ENCODE measurements around the gene DYNAP.

The DYNAP gene

DNA sequence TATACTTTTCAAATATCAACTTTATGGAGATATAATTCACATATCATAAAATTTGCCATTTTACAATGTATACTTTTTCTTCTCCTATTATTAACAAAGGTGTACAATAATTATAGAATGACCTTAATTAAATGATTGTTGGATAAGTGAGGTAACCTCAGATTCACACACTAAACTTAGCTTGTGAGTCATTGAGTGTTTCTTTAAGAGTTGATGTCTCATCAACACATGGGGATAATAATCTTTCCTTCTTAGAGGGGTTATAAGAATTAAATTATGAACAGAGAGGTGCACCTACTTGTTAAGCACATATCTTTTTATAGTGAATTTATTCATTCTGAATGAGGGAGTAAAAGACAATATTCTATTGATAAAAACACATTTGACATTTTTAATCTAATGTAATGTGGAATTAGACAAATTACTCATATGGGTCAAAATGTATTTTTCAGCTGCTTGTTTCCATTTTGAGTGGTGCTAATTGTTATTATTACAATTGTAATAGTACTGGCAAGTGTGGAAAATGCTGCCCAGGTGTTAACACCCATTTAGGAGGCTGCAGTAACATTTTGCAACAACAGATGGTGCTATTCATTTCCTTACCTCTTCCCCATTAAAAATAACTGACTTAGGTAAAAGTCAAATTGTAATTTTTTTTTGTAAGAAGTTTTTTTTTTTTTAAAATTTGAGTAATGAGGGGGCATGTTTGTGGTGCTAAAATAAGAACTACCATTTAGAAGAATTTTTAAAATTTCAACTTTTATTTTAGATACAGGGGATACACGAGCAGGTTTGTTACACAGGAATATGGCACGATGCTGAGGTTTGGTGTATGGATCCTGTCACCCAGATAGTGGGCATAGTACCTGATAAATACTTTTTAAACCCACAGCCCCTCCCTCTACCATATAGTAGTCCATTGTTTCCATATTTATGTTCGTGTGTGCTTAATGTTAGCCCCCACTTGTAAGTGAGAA lies 32.1 kb upstream of the DYNAP start:
- DNase-seq: no peak
- peak; percentile 59 for TF ChIP-seq CTCF (IDR thresholded peaks at IDR 0.05; ENCODE audit: low read depth, low read length)
- H3K27me3 ChIP-seq (ENCODE audit: insufficient read depth, low read depth, severe bottlenecking): peaks cover 14% of the 10 kb centered on the region

GRCh38 chr18:54561706-54562267 lies 29.3 kb upstream of the DYNAP start:
- no peak for DNase-seq
- Histone ChIP-seq H3K27me3 (ENCODE audit: insufficient read depth, low read depth, severe bottlenecking) (peaks cover 23% of the 10 kb centered on the region), H3K27ac (no peak overlapping the region), H3K36me3 (no peaks in the 10 kb centered on the region), H3K4me3 (ENCODE audit: low read depth, low read length) (no peak overlapping the region), H3K9me3 (ENCODE audit: severe bottlenecking) (no peaks in the 10 kb centered on the region)
- TF ChIP-seq CTCF (IDR thresholded peaks at IDR 0.05; ENCODE audit: low read depth, low read length): no peak

More for the DNA sequence above, 32.1 kb upstream of the DYNAP start:
- no peaks in the 10 kb centered on the region for H3K9me3 ChIP-seq (ENCODE audit: severe bottlenecking)
- no peaks in the 10 kb centered on the region for H3K36me3 ChIP-seq
- H3K27ac ChIP-seq: no peak overlapping the region
- no peak overlapping the region for H3K4me3 ChIP-seq (ENCODE audit: low read depth, low read length)

GRCh38 chr18:54580202-54580729 lies 10.8 kb upstream of the DYNAP start:
- DNase-seq: no peak
- Histone ChIP-seq H3K4me3 (ENCODE audit: low read depth, low read length) (no peak overlapping the region), H3K9me3 (ENCODE audit: severe bottlenecking) (no peaks in the 10 kb centered on the region), H3K27me3 (ENCODE audit: insufficient read depth, low read depth, severe bottlenecking) (peaks cover 85% of the 10 kb centered on the region), H3K36me3 (no peaks in the 10 kb centered on the region), H3K27ac (no peak overlapping the region)
- no peak for TF ChIP-seq CTCF (IDR thresholded peaks at IDR 0.05; ENCODE audit: low read depth, low read length)

DNA sequence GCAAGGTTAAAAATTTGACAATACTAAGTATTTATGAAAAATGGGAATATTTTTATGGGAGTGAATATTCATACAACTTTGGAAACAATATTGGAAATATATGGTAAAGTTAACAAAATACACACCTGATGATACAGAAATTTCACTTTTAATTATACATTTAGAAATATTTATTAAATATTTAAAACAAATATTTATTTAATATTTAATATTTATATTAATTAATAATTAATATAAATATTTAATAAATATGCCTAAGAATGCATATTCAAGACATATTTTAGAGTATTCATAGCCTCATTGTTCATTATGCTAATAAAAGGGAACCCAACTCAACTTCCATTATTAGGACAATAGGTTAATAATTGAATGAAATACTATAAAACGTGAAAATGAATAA lies 7.0 kb upstream of the DYNAP start:
- no peak overlapping the region for H3K4me3 ChIP-seq (ENCODE audit: low read depth, low read length)
- H3K27me3 ChIP-seq (ENCODE audit: insufficient read depth, low read depth, severe bottlenecking): peaks cover 89% of the 10 kb centered on the region
- H3K27ac ChIP-seq: no peak overlapping the region
- no peak for TF ChIP-seq CTCF (IDR thresholded peaks at IDR 0.05; ENCODE audit: low read depth, low read length)
- no peaks in the 10 kb centered on the region for H3K9me3 ChIP-seq (ENCODE audit: severe bottlenecking)
- DNase-seq: no peak
- no peaks in the 10 kb centered on the region for H3K36me3 ChIP-seq

DNA sequence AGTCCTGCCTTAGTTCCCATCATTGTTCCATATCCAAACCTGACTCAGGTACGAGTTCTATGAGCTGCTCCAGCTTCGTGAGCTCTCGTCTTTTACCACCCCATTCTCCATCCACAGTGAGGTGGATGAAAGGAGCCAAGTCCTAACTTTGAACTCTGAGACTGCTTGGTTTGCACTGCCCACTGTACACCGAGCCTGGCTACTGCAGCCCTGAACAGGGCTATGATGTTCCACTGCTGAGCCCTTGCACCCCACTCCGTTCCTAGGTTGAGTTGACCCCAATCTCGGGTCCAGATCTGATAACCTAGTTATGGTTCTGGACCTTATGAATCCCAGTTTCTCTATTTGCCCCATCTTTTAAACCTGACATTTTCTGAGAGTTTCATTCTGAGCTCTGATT lies 5.3 kb upstream of the DYNAP start:
- no peak overlapping the region for H3K27ac ChIP-seq
- TF ChIP-seq CTCF (IDR thresholded peaks at IDR 0.05; ENCODE audit: low read depth, low read length): no peak

More for the DNA sequence above, 5.3 kb upstream of the DYNAP start:
- peaks cover 87% of the 10 kb centered on the region for H3K27me3 ChIP-seq (ENCODE audit: insufficient read depth, low read depth, severe bottlenecking)
- H3K36me3 ChIP-seq: no peaks in the 10 kb centered on the region
- no peak for DNase-seq
- no peaks in the 10 kb centered on the region for H3K9me3 ChIP-seq (ENCODE audit: severe bottlenecking)
- H3K4me3 ChIP-seq (ENCODE audit: low read depth, low read length): no peak overlapping the region

Data from WERI-Rb-1 (cell line).